T-cell (primary cell): ENCODE measurements around the gene CYP46A1. TPM values are rescaled to one million over a fixed set of nuclear protein-coding genes. Genes with fewer than 3 reads are reported as not detected.
A peak's percentile ranks its signal among the peaks of the same experiment; 100 is the strongest.

Experiments
- ATAC-seq, 4 experiments: fragments of 200-7000 bp in 3 of 4; fragments of 150-1000 bp in 1 of 4; cut with Tn5 transposase; replicated peaks in 1 of 4; 1 replicate in 3 of 4; 2 replicates in 1 of 4; pipeline ENCODE4 v1.10.0; 2021; ENCODE audit warnings: moderate library complexity in 3 of 4, mild to moderate bottlenecking in 2 of 4, moderate number of reproducible peaks in 1 of 4
- CTCF ChIA-PET, 2 donors: fragments of 300-600 bp; sonication (Branson Sonifier 250); formaldehyde crosslinking; loops; one replicate each; lab custom pipeline; 2022; ENCODE audit warnings: antibody characterized with exemption in 2 of 2; lab: Charles Lee
- POLR2A ChIA-PET, 2 donors: fragments of 300-600 bp; sonication (Branson Sonifier 250); formaldehyde crosslinking; loops; one replicate each; lab custom pipeline; 2022; ENCODE audit warnings: antibody characterized with exemption in 2 of 2; lab: Charles Lee
- DNase-seq, 35 experiments: peaks; one replicate each; pipeline versions ENCODE4 v3.0.0 to v3.0.0-alpha.2; 2013 to 2023
- H3K27ac ChIP-seq: one replicate; pipeline ENCODE4 v1.5.1; 2013; ENCODE audit warnings: low read length
- H3K27me3 ChIP-seq, 2 experiments: replicated peaks in 1 of 2; 1 replicate in 1 of 2; 2 replicates in 1 of 2; pipeline versions ENCODE4 v1.6.1 to v1.7.0; 2013; ENCODE audit warnings: low read length in 1 of 2, mixed read lengths in 1 of 2; ENCODE audit not compliant: control insufficient read depth in 2 of 2, insufficient read depth in 2 of 2; ENCODE audit errors: extremely low read depth in 1 of 2
- H3K36me3 ChIP-seq, 2 donors: 1 replicate in 1 of 2; 2 replicates in 1 of 2; pipeline versions ENCODE4 v1.6.1 to v1.7.0; 2013; ENCODE audit warnings: low read length in 1 of 2; ENCODE audit not compliant: control insufficient read depth in 2 of 2, insufficient read depth in 1 of 2; ENCODE audit errors: extremely low read depth in 1 of 2
- H3K4me1 ChIP-seq, 2 experiments: 1 replicate in 1 of 2; 2 replicates in 1 of 2; pipeline versions ENCODE4 v1.6.1 to v1.7.0; 2013; ENCODE audit warnings: low read length in 2 of 2, mixed read lengths in 1 of 2; ENCODE audit not compliant: insufficient read depth in 2 of 2, control insufficient read depth in 1 of 2; ENCODE audit errors: extremely low read depth in 1 of 2
- H3K4me3 ChIP-seq, 2 donors: 1 replicate in 1 of 2; 2 replicates in 1 of 2; pipeline versions ENCODE4 v1.5.1 to v1.7.0; 2013; ENCODE audit warnings: mild to moderate bottlenecking in 2 of 2, low read length in 1 of 2, moderate library complexity in 1 of 2; ENCODE audit not compliant: control insufficient read depth in 1 of 2; ENCODE audit errors: extremely low read depth in 1 of 2
- H3K9me3 ChIP-seq: 2 replicates; pipeline ENCODE4 v1.7.0; 2013
- H3K27ac Mint-ChIP-seq, 2 donors: one replicate each; pipeline ENCODE4 v1.8.0; 2020 to 2021; ENCODE audit warnings: mild to moderate bottlenecking in 2 of 2, mixed read lengths in 2 of 2
- H3K27me3 Mint-ChIP-seq, 2 donors: one replicate each; pipeline ENCODE4 v1.8.0; 2021 to 2022; ENCODE audit warnings: mixed read lengths in 2 of 2
- H3K36me3 Mint-ChIP-seq: one replicate; pipeline ENCODE4 v1.8.0; 2021; ENCODE audit warnings: mixed read lengths
- H3K4me1 Mint-ChIP-seq, 3 donors: one replicate each; pipeline ENCODE4 v1.8.0; 2020 to 2022; ENCODE audit warnings: mixed read lengths in 3 of 3, mild to moderate bottlenecking in 1 of 3
- H3K4me3 Mint-ChIP-seq, 3 donors: one replicate each; pipeline ENCODE4 v1.8.0; 2020 to 2022; ENCODE audit warnings: mild to moderate bottlenecking in 3 of 3, mixed read lengths in 3 of 3, moderate library complexity in 3 of 3
- H3K9me3 Mint-ChIP-seq, 3 donors: one replicate each; pipeline ENCODE4 v1.8.0; 2020 to 2022; ENCODE audit warnings: mixed read lengths in 3 of 3
- WGBS: methylation state at CpG from one replicate; pipeline ENCODE4 v1.1.5; 2013; ENCODE audit warnings: missing lambda C conversion rate; ENCODE audit not compliant: insufficient coverage; 5-methylcytosine and 5-hydroxymethylcytosine counted together
- total RNA-seq, 35 experiments: library from RNA in 6 of 35; stranded (reverse) in 6 of 35; fragments of 120-200 nt in 1 of 35; gene quantifications; one replicate each; pipeline versions ENCODE4 v1.2.1 to v1.2.4 and lab custom pipeline; 2013 to 2026

The CYP46A1 gene
- total RNA-seq, 5 donors from 2014 or later (not counting 1 experiment from before 2014, with no cell fraction given): 0.10 to 0.51 (median 0.39) TPM

DNA sequence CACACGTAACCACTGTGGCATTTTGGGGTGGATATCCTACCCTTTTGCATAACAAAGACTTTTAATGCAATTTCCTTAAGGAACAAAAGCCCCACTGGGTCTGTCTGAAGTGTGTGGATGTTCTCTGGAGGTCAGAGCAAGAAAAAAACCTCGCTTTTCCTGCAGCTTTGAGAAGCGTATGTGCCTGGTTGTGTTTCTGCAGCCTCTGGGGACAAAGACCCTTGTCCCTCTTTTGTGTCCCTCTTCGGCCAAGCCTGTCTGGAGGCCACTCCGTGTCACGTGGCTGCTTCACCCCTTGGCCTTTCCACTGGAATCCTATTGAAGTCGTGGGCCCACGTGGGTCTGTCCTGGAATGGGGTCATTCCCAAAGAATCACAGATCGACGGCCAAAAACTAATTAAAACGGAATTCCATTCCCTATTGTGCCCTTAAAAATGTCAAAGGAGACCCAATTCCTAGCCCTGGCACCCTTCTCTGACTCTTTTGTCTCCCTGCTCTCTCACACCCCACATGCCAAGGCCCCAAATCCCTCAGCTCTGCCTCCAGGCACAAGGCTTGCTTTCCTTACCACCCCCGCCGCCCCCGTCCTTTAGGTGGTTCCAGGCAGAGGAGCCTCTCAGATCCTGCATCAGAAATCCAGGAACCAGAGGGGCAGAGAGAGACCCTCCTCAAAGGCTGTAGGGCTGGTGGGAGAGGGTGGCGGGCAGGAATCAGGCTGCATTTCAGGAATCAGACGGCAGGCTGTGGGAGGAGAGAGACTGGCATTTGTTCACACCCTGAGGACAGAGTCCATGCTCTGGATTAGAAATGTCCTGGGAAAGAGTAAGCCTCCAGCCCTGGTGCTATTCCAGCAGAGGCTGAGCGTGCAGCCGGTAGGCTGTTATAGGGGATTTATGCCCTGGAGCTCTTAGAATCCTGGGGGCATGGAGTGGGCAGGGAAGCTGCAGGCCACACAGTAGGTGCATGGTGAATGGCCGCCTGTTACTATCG lies 12.6 kb upstream of the CYP46A1 start:
- peaks cover 9 to 29% of the 10 kb centered on the region in 2 donors for H3K27me3 Mint-ChIP-seq
- DNase-seq (no peak), ATAC-seq (no peak)
- H3K36me3 Mint-ChIP-seq: no peaks in the 10 kb centered on the region
- H3K4me1 ChIP-seq: peaks cover 0 to 30% of the 10 kb centered on the region in 2 experiments
- H3K4me3 ChIP-seq: no peak overlapping the region
- 74% methylated on average over 16 of the region's 20 CpGs for WGBS
- H3K9me3 Mint-ChIP-seq: no peaks in the 10 kb centered on the region
- H3K4me3 Mint-ChIP-seq: no peak overlapping the region
- CTCF ChIA-PET: no interaction called here
- H3K4me1 Mint-ChIP-seq: peaks cover 0 to 20% (median 9%) of the 10 kb centered on the region in 3 donors
- no peaks in the 10 kb centered on the region for H3K9me3 ChIP-seq
- peaks cover 0 to 42% of the 10 kb centered on the region in 2 experiments for H3K27me3 ChIP-seq
- H3K36me3 ChIP-seq: no peaks in the 10 kb centered on the region
- POLR2A ChIA-PET: no interaction called here
- no peak overlapping the region for H3K27ac ChIP-seq
- no peak overlapping the region for H3K27ac Mint-ChIP-seq

DNA sequence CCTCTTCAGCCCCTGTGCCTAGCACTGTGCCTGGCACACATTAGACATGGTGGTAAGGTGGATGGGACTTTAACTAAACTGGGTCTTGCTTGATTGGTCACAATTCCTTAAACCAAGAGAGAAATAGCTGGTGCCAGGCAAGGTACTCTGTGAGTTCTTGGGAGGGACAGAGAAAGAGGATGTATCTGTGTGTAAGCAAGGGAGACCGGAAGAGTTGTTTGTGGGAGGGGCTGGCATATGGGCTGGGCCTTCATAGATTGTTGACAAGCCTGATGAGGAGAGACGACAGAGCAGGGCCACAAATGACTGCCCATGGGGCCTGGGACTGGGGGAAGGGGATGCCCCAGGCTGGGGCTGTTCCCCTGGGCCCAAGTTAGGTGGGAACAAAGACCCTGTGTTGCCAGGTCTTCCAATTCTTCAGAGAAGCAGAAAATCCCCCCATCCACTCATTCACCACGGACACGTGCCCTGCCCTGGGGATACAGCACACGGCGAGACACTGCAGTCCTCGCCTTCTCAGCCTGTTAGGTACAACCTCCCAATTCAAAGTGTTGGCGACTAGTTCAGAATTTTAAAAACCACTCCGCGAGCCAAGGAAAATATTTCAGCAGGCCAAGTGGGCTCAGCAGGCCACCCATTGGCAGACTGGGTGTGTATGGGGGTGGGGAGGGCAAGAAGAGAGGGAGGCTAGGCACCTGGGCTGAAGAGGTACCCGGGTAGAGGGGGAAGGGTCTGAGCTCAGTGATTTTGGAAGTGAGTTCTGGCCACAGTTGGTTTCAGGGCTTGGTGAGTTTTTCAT lies 11.4 kb upstream of the CYP46A1 start:
- Mint-ChIP-seq H3K4me3 (no peak overlapping the region), H3K27ac (peak overlapping the region; percentile 71 to 74), H3K4me1 (peaks cover 0 to 25% (median 14%) of the 10 kb centered on the region in 3 donors), H3K9me3 (no peaks in the 10 kb centered on the region), H3K27me3 (peaks cover 9 to 25% of the 10 kb centered on the region in 2 donors), H3K36me3 (no peaks in the 10 kb centered on the region)
- no peak overlapping the region for H3K27ac ChIP-seq
- H3K4me1 ChIP-seq: peaks cover 0 to 41% of the 10 kb centered on the region in 2 experiments
- H3K36me3 ChIP-seq: no peaks in the 10 kb centered on the region
- ChIA-PET CTCF (no interaction called here), POLR2A (no interaction called here)
- DNase-seq (peak in 8 of 35 experiments; percentile 6 to 41 (median 22)), ATAC-seq (peak; percentile 54 to 71 (median 58))
- H3K9me3 ChIP-seq: no peaks in the 10 kb centered on the region
- no peak overlapping the region for H3K4me3 ChIP-seq
- H3K27me3 ChIP-seq: peaks cover 0 to 40% of the 10 kb centered on the region in 2 experiments
- WGBS: 81% methylated on average over 10 of the region's 11 CpGs

DNA sequence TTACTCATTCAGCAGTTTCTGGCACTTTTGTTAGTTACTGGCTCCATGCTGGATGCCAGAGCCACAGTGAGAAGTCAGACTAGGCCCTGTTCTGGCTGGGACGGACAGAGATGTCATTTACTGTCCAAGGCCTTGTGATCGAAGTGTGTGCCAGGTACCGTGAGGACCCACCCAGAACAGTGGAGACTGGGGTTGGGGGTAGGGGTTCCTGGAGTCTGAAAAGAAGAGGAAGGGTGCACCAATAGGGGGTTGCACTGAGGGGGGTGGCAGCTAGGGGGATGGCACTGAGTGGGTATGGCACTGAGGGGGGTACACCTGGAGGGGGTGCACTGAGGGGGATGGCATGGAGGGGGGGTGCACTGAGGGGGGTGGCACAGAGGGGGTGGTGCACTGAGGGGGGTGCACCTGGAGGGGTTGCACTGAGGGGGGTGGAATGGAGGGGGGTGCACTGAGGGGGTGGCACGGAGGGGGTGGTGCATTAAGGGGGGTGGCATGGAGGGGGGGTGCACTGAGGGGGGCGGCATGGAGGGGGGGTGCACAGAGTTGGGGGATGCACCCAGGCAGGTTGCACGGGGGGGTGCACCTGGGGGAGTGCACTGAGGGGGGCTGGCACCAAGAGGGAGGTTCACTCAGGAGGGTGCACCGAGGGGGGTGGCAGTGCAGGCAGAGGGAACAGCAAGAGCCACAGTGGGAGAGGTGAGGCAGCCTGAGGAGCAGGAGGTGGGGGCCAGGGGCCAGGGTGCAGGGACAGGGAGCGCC lies 10.6 kb upstream of the CYP46A1 start:
- Mint-ChIP-seq H3K27ac (no peak overlapping the region), H3K4me1 (peaks cover 0 to 25% (median 14%) of the 10 kb centered on the region in 3 donors), H3K36me3 (no peaks in the 10 kb centered on the region), H3K27me3 (peaks cover 9 to 25% of the 10 kb centered on the region in 2 donors), H3K9me3 (peaks cover 4 to 6% (median 5%) of the 10 kb centered on the region in 3 donors), H3K4me3 (no peak overlapping the region)
- DNase-seq (no peak), ATAC-seq (no peak)
- no peaks in the 10 kb centered on the region for H3K36me3 ChIP-seq
- CTCF ChIA-PET: no interaction called here
- H3K4me3 ChIP-seq: no peak overlapping the region
- WGBS: 90% methylated on average over 3 of the region's 8 CpGs
- no peak overlapping the region for H3K27ac ChIP-seq
- peaks cover 0 to 34% of the 10 kb centered on the region in 2 experiments for H3K27me3 ChIP-seq
- peaks cover 0 to 41% of the 10 kb centered on the region in 2 experiments for H3K4me1 ChIP-seq
- H3K9me3 ChIP-seq: no peaks in the 10 kb centered on the region
- POLR2A ChIA-PET: no interaction called here

DNA sequence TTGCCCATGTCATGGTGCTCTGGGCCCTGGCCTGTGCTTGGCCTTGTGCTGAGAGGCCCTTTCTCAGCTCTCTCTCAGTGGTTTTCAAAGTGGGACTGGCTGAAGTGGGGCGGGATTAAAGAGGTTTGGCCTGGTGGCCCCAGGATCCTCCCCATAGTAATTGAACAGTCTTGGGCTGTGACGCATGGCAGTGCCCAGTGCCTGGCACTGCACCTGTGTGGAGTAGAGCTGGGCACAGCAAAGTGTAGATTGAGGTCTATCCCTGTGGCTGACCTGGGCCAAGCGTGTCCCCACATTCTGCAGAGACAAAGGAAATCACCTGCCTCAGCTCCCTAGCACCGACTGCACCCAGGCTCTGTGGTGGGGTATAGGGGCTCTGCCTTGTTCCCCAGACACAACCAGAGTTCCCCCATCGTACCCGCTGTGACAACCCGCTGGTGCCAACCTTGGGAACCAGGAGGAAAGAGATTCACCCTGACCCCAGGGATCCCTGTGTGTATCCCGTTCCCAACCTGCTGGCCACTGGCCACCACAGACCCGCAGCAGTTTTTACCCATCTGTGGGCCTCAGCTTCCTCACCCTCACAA lies 9.9 kb upstream of the CYP46A1 start:
- no peak for DNase-seq
- ChIA-PET CTCF (no interaction called here), POLR2A (no interaction called here)
- WGBS: 96% methylated on average over 5 of the region's 9 CpGs
- no peak overlapping the region for H3K4me3 ChIP-seq
- Mint-ChIP-seq H3K27ac (no peak overlapping the region), H3K4me3 (no peak overlapping the region), H3K27me3 (peaks cover 9 to 24% of the 10 kb centered on the region in 2 donors), H3K9me3 (peaks cover 5 to 9% (median 6%) of the 10 kb centered on the region in 3 donors), H3K4me1 (peaks cover 0 to 25% (median 14%) of the 10 kb centered on the region in 3 donors), H3K36me3 (no peaks in the 10 kb centered on the region)
- no peaks in the 10 kb centered on the region for H3K36me3 ChIP-seq
- peaks cover 0 to 34% of the 10 kb centered on the region in 2 experiments for H3K27me3 ChIP-seq
- H3K27ac ChIP-seq: no peak overlapping the region
- peaks cover 0 to 41% of the 10 kb centered on the region in 2 experiments for H3K4me1 ChIP-seq
- ATAC-seq: no peak
- no peaks in the 10 kb centered on the region for H3K9me3 ChIP-seq

DNA sequence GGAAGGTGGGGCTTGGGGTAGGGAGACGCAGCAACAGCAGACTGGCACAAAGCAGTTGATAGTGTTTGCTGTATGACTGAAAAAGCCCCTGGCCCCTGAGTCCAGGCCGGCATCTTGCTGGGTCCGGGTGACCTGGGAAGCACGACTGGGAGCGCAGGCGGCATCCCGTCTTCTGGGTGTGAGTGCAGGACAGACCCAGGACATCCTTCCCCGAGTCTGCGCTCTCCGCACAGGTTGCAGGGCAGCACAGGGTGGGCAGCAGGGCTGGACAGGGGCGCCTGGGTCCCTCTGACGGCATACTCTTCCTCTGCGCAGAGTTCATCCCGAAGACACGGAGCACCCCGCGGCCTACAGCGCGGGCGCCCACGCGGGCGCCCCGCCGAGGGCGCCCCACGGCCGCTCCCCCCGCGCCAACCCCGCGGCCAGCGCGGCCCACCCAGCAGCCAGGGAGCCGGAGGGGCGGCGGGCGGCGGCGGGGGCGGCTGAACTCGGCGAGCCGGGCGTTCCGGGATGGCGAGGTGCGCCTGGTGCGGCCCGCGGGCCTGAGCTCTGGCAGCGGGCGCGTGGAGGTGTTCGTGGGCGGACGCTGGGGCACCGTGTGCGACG lies 9.2 kb upstream of the CYP46A1 start:
- Mint-ChIP-seq H3K36me3 (no peaks in the 10 kb centered on the region), H3K27ac (no peak overlapping the region), H3K4me1 (peaks cover 0 to 25% (median 14%) of the 10 kb centered on the region in 3 donors), H3K4me3 (no peak overlapping the region), H3K27me3 (peaks cover 9 to 24% of the 10 kb centered on the region in 2 donors), H3K9me3 (peaks cover 5 to 9% (median 6%) of the 10 kb centered on the region in 3 donors)
- Histone ChIP-seq H3K4me3 (no peak overlapping the region), H3K36me3 (no peaks in the 10 kb centered on the region), H3K4me1 (peaks cover 0 to 41% of the 10 kb centered on the region in 2 experiments), H3K27me3 (peaks cover 0 to 34% of the 10 kb centered on the region in 2 experiments), H3K27ac (no peak overlapping the region), H3K9me3 (no peaks in the 10 kb centered on the region)
- WGBS: 61% methylated on average over 46 of the region's 60 CpGs
- ATAC-seq (no peak), DNase-seq (no peak)
- ChIA-PET POLR2A (no interaction called here), CTCF (no interaction called here)
